KOPT-K1 (cell line): Measurements from ENCODE around the gene ANTXRL.
"Not testable (repeated sequence)": the region's sequence is repeated elsewhere in the genome, so short reads cannot be mapped to it uniquely, and the experiment has no call there.

ENCODE experiments used
- H3K27ac ChIP-seq: fragments of 200-600 bp; sonication (generic); 2 replicates; pipeline ENCODE4 v1.5.1; 2016; ENCODE audit warnings: antibody characterized with exemption, mild to moderate bottlenecking, low read depth, low read length; ENCODE audit not compliant: poor library complexity, severe bottlenecking
- H3K36me3 ChIP-seq: fragments of 200-600 bp; sonication (generic); 2 replicates; pipeline ENCODE4 v1.5.1; 2017; ENCODE audit warnings: antibody characterized with exemption, mild to moderate bottlenecking, low read length, moderate library complexity; ENCODE audit not compliant: insufficient read depth
- H3K9me3 ChIP-seq: fragments of 200-600 bp; sonication (generic); 2 replicates; pipeline ENCODE4 v1.5.1; 2017; ENCODE audit warnings: antibody characterized with exemption, low read length, mild to moderate bottlenecking; ENCODE audit not compliant: insufficient read depth, poor library complexity, severe bottlenecking

The ANTXRL gene

DNA sequence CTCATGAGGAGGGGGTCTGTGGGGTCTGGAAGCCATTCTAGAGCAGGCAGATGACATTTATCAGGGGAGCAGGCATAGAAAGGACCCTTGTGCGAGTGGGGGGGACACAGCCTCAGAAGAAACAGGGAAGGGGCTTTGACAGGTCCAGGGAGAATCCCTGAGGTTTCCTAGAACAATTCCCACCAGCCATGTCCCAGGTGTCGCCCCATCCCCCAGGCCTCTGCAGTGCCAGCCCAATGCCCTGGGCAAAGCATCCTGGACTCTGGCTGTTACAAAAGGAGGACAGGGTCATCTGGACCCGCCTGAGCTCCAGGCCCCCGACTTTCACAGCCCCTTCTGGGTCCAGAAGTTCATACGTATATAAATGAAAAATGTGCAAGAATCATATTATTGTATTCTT lies 80.4 kb downstream of the ANTXRL start:
- not testable (repeated sequence) for H3K36me3 ChIP-seq, H3K9me3 ChIP-seq, H3K27ac ChIP-seq

GRCh38 chr10:46367666-46368240 lies 81.0 kb downstream of the ANTXRL start:
- not testable (repeated sequence) for H3K9me3 ChIP-seq, H3K27ac ChIP-seq, H3K36me3 ChIP-seq

DNA sequence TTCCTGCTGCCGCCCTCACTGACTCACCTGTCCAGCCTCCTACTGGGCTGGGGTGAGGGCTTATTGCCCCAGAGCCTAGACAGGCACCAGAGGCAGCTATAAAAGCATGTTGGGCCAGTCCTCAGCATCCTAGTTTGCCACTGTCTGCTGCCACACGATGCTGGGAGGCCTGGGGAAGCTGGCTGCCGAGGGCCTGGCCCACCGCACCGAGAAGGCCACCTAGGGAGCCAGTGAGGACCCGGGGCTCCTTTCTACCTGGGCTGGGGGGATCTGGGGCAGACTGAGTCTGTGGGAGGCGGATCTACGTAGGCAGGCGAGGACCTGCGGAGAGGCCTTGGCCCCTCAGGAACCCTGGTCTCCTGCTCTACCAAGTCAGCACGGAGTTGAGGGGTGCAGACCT lies 82.2 kb downstream of the ANTXRL start:
- not testable (repeated sequence) for H3K27ac ChIP-seq

GRCh38 chr10:46374410-46374809 lies 87.6 kb downstream of the ANTXRL start:
- H3K36me3 ChIP-seq, H3K27ac ChIP-seq, H3K9me3 ChIP-seq: not testable (repeated sequence)

More for the DNA sequence above, 82.2 kb downstream of the ANTXRL start:
- not testable (repeated sequence) for H3K36me3 ChIP-seq, H3K9me3 ChIP-seq

GRCh38 chr10:46375406-46375805 lies 88.6 kb downstream of the ANTXRL start, which contains the start of gene ANXA8L1:
Gene ANXA8L1, plus strand, starts transcription at chr10:46375776. Its CDS starts 76 bp downstream, at chr10:46375852.
- not testable (repeated sequence) for H3K36me3 ChIP-seq, H3K27ac ChIP-seq, H3K9me3 ChIP-seq

GRCh38 chr10:46377022-46377421 lies 90.2 kb downstream of the ANTXRL start:
- H3K27ac ChIP-seq, H3K9me3 ChIP-seq, H3K36me3 ChIP-seq: not testable (repeated sequence)

GRCh38 chr10:46377651-46378050 lies 90.9 kb downstream of the ANTXRL start:
- H3K36me3 ChIP-seq, H3K9me3 ChIP-seq, H3K27ac ChIP-seq: not testable (repeated sequence)

DNA sequence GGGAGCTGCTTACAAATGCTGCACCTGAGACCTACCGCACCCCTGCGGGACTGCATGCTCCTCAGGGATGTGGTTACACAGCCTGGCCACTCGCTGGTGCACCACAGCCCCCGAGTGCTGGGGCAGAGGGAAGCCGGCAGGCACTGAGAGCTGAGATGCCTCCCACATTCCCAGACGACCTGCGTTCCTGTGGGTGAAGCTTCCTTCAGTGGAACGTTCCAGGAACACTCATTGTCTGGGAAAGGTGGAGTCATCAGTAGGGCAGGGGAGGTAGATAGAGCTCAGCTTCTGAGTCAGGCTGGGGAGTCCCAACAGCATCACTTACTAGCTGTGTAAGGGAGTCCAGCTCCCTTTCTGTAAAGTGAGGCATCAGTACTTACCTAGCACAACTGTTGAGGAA lies 91.3 kb downstream of the ANTXRL start:
- not testable (repeated sequence) for H3K9me3 ChIP-seq, H3K36me3 ChIP-seq, H3K27ac ChIP-seq

- not testable (repeated sequence) for H3K36me3 ChIP-seq, H3K27ac ChIP-seq, H3K9me3 ChIP-seq
Measured at GRCh38 chr10:46379233-46379848, 92.5 kb downstream of the ANTXRL start.
